Pons (tissue), 1 donor: ENCODE data around the gene KNSTRN.

ENCODE experiments used
- DNase-seq: peaks from one replicate; pipeline ENCODE4 v3.0.0-alpha.2; 2016; ENCODE audit warnings: low spot score

The KNSTRN gene

GRCh38 chr15:40366457-40367370, 15.8 kb upstream of the KNSTRN start:
- DNase-seq, result peak; percentile 60

GRCh38 chr15:40367371-40367685, 15.2 kb upstream of the KNSTRN start:
- DNase-seq, result no peak

GRCh38 chr15:40367686-40368611, 14.6 kb upstream of the KNSTRN start:
- DNase-seq, result peak; percentile 60

GRCh38 chr15:40368719-40369473, 13.6 kb upstream of the KNSTRN start:
- no peak for DNase-seq

GRCh38 chr15:40369474-40369869, 13.0 kb upstream of the KNSTRN start:
- DNase-seq, result no peak

- DNase-seq, result no peak
These were observed 12.6 kb upstream of the KNSTRN start for GRCh38 chr15:40369971-40370370.

GRCh38 chr15:40372981-40373380, 9.5 kb upstream of the KNSTRN start:
- no peak for DNase-seq

- no peak for DNase-seq
These were observed 4.9 kb upstream of the KNSTRN start for GRCh38 chr15:40377606-40378005.

- DNase-seq, result no peak
These were observed 3.1 kb upstream of the KNSTRN start for GRCh38 chr15:40379374-40379773.

GRCh38 chr15:40379853-40380252, 2.7 kb upstream of the KNSTRN start:
- DNase-seq, result peak; percentile 65

- no peak for DNase-seq
These were observed 1.9 kb upstream of the KNSTRN start for GRCh38 chr15:40380636-40381035.

GRCh38 chr15:40381818-40382529, 547 bp upstream of the KNSTRN start:
- no peak for DNase-seq

- DNase-seq, result no peak
These were observed 4.0 kb downstream of the KNSTRN start for GRCh38 chr15:40386480-40386879.

GRCh38 chr15:40388941-40389823, 6.7 kb downstream of the KNSTRN start:
- DNase-seq, result peak; percentile 24

GRCh38 chr15:40389824-40390595, 7.5 kb downstream of the KNSTRN start:
- no peak for DNase-seq

GRCh38 chr15:40392986-40393948, 10.7 kb downstream of the KNSTRN start:
- DNase-seq, result no peak

- no peak for DNase-seq
These were observed 15.3 kb downstream of the KNSTRN start for GRCh38 chr15:40397688-40398412.

- DNase-seq, result peak; percentile 83
These were observed 15.9 kb downstream of the KNSTRN start for GRCh38 chr15:40398413-40398873.
